HepG2 (cell line): ENCODE measurements around the gene RNASE12. TPM values are rescaled to one million over a fixed set of nuclear protein-coding genes. Genes with fewer than 3 reads are reported as not detected.

Experiments
- ATF7-NPFF ChIP-seq: sonication (generic); formaldehyde crosslinking; IDR thresholded peaks from 2 replicates; pipeline ENCODE4 v1.8.1; 2023; ENCODE audit warnings: mild to moderate bottlenecking, low read depth, missing genetic modification reagents, moderate library complexity
- NRL ChIP-seq: sonication (generic); formaldehyde crosslinking; IDR thresholded peaks from 2 replicates; pipeline ENCODE4 v1.5.0; 2020; ENCODE audit warnings: missing genetic modification reagents, mild to moderate bottlenecking, moderate library complexity, borderline replicate concordance
- SP2 ChIP-seq: sonication (generic); formaldehyde crosslinking; IDR thresholded peaks from 2 replicates; pipeline ENCODE4 v1.5.1; 2020; ENCODE audit warnings: mild to moderate bottlenecking, missing genetic modification reagents
- ZNF282 ChIP-seq: fragments of 450-650 bp; IDR thresholded peaks from 2 replicates; pipeline ENCODE4 v1.6.1; 2018; ENCODE audit not compliant: partially characterized antibody
- ZNF619 ChIP-seq: sonication (generic); formaldehyde crosslinking; IDR thresholded peaks from 2 replicates; pipeline ENCODE4 v1.4.0; 2020; ENCODE audit warnings: mild to moderate bottlenecking, missing genetic modification reagents
- ZNF772 ChIP-seq: sonication (generic); formaldehyde crosslinking; IDR thresholded peaks from 2 replicates; pipeline ENCODE4 v1.5.0; 2020; ENCODE audit warnings: mild to moderate bottlenecking, missing genetic modification reagents
- polyA plus RNA-seq, 8 experiments: library from polyadenylated mRNA; depleted of rRNA in 3 of 8; stranded (reverse) in 7 of 8; unstranded in 1 of 8; fragments of >200 nt; fragmentation: Illumina TruSeq in 4 of 8; extraction: Trizol in 4 of 8; gene quantifications; 2 replicates each; pipeline versions ENCODE4 v1.2.1 to v1.2.3, GENCODE V29; 2011 to 2016; ENCODE audit warnings: low read depth in 4 of 8, missing spikeins in 1 of 8, mixed read lengths in 1 of 8; ENCODE audit not compliant: insufficient read depth in 1 of 8
- total RNA-seq, 5 experiments: library from RNA; depleted of rRNA; stranded (reverse); fragments of >200 nt; fragmentation: Illumina TruSeq; extraction: Trizol; gene quantifications; 2 replicates each; pipeline ENCODE4 v1.2.3, GENCODE V29; 2016; ENCODE audit warnings: low read depth in 1 of 5
- TF ChIP-seq, protein P1 (sequence below): sonication (generic); formaldehyde crosslinking; IDR thresholded peaks from 2 replicates; pipeline ENCODE4 v1.5.1; 2020; ENCODE audit warnings: mild to moderate bottlenecking, missing genetic modification reagents, borderline replicate concordance
- TF ChIP-seq, protein P2 (sequence below): sonication (generic); formaldehyde crosslinking; IDR thresholded peaks from 2 replicates; pipeline ENCODE4 v1.8.0; 2022; ENCODE audit warnings: mild to moderate bottlenecking, missing genetic modification reagents, borderline replicate concordance
- TF ChIP-seq, protein P3 (sequence below): sonication (generic); formaldehyde crosslinking; IDR thresholded peaks from 2 replicates; pipeline ENCODE4 v1.9.0; 2021; ENCODE audit warnings: missing genetic modification reagents, mild to moderate bottlenecking, borderline replicate concordance
- TF ChIP-seq, protein P4 (sequence below): sonication (generic); formaldehyde crosslinking; IDR thresholded peaks from 2 replicates; pipeline ENCODE4 v1.9.0; 2021; ENCODE audit warnings: missing genetic modification reagents, borderline replicate concordance

The RNASE12 gene
- total and polyA plus RNA-seq, 2 of the 13 experiments (the other 11 are each of a cell fraction or from before 2014, with no cell fraction given), result not detected

DNA sequence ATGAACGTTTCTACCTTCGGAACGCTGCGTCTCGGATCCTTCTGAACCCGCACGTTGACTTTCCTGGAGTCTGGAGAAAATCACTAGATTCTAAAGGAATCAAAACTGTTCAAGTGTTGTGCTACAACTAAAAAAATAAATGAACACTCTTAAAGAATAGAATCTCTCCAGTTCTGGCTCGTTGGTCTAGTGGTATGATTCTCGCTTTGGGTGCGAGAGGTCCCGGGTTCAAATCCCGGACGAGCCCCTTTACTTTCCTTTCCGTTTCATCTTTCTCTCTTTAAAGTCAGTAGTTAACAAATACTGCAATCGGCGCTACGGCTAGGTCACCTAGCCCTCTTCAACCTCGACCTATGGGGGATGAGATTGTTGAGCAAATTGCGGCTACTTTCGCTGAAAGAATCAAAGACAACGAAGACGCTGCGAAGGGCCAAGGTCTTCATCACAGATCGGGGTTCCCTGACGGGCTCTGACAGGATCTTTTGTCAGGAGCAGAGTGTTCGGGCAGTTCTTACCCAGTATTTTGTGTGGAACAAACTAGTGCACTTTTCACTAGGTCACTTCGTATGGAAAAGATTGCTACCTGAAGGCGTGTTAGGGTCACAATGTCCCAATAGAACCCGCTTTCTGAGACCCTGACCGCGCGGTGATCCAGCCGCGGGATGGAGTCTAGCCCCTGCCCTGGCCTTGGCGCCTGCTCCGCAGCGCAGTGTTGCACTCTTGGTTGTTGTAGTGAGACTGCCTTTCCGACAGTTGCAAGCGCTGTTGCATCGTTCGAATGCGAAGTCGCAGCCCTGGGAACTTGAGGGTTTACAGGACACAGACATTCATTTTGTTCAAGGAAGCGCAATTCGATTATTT is 41.9 kb upstream of the RNASE12 start (continued):
- TF ChIP-seq, protein P1, sequence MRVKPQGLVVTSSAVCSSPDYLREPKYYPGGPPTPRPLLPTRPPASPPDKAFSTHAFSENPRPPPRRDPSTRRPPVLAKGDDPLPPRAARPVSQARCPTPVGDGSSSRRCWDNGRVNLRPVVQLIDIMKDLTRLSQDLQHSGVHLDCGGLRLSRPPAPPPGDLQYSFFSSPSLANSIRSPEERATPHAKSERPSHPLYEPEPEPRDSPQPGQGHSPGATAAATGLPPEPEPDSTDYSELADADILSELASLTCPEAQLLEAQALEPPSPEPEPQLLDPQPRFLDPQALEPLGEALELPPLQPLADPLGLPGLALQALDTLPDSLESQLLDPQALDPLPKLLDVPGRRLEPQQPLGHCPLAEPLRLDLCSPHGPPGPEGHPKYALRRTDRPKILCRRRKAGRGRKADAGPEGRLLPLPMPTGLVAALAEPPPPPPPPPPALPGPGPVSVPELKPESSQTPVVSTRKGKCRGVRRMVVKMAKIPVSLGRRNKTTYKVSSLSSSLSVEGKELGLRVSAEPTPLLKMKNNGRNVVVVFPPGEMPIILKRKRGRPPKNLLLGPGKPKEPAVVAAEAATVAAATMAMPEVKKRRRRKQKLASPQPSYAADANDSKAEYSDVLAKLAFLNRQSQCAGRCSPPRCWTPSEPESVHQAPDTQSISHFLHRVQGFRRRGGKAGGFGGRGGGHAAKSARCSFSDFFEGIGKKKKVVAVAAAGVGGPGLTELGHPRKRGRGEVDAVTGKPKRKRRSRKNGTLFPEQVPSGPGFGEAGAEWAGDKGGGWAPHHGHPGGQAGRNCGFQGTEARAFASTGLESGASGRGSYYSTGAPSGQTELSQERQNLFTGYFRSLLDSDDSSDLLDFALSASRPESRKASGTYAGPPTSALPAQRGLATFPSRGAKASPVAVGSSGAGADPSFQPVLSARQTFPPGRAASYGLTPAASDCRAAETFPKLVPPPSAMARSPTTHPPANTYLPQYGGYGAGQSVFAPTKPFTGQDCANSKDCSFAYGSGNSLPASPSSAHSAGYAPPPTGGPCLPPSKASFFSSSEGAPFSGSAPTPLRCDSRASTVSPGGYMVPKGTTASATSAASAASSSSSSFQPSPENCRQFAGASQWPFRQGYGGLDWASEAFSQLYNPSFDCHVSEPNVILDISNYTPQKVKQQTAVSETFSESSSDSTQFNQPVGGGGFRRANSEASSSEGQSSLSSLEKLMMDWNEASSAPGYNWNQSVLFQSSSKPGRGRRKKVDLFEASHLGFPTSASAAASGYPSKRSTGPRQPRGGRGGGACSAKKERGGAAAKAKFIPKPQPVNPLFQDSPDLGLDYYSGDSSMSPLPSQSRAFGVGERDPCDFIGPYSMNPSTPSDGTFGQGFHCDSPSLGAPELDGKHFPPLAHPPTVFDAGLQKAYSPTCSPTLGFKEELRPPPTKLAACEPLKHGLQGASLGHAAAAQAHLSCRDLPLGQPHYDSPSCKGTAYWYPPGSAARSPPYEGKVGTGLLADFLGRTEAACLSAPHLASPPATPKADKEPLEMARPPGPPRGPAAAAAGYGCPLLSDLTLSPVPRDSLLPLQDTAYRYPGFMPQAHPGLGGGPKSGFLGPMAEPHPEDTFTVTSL (CRISPR knock-in tag), result peak; percentile 59; the same call in 1 of the 2 replicates
- peak; percentile 19; the same call in 1 of the 2 replicates for TF ChIP-seq SP2 (CRISPR knock-in tag)
- no peak for TF ChIP-seq ZNF282
- TF ChIP-seq, protein P2, sequence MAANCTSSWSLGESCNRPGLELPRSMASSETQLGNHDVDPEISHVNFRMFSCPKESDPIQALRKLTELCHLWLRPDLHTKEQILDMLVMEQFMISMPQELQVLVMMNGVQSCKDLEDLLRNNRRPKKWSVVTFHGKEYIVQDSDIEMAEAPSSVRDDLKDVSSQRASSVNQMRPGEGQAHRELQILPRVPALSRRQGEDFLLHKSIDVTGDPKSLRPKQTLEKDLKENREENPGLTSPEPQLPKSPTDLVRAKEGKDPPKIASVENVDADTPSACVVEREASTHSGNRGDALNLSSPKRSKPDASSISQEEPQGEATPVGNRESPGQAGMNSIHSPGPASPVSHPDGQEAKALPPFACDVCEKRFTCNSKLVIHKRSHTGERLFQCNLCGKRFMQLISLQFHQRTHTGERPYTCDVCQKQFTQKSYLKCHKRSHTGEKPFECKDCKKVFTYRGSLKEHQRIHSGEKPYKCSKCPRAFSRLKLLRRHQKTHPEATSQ (CRISPR knock-in tag), result peak; percentile 88; the same call in 1 of the 2 replicates
- TF ChIP-seq, protein P3, sequence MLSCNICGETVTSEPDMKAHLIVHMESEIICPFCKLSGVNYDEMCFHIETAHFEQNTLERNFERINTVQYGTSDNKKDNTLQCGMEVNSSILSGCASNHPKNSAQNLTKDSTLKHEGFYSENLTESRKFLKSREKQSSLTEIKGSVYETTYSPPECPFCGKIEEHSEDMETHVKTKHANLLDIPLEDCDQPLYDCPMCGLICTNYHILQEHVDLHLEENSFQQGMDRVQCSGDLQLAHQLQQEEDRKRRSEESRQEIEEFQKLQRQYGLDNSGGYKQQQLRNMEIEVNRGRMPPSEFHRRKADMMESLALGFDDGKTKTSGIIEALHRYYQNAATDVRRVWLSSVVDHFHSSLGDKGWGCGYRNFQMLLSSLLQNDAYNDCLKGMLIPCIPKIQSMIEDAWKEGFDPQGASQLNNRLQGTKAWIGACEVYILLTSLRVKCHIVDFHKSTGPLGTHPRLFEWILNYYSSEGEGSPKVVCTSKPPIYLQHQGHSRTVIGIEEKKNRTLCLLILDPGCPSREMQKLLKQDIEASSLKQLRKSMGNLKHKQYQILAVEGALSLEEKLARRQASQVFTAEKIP (CRISPR knock-in tag), result no peak
- no peak for TF ChIP-seq ZNF772 (CRISPR knock-in tag)
- no peak for TF ChIP-seq ATF7-NPFF (CRISPR knock-in tag)
- TF ChIP-seq NRL (CRISPR knock-in tag), result no peak
- no peak for TF ChIP-seq ZNF619
- TF ChIP-seq, protein P4, sequence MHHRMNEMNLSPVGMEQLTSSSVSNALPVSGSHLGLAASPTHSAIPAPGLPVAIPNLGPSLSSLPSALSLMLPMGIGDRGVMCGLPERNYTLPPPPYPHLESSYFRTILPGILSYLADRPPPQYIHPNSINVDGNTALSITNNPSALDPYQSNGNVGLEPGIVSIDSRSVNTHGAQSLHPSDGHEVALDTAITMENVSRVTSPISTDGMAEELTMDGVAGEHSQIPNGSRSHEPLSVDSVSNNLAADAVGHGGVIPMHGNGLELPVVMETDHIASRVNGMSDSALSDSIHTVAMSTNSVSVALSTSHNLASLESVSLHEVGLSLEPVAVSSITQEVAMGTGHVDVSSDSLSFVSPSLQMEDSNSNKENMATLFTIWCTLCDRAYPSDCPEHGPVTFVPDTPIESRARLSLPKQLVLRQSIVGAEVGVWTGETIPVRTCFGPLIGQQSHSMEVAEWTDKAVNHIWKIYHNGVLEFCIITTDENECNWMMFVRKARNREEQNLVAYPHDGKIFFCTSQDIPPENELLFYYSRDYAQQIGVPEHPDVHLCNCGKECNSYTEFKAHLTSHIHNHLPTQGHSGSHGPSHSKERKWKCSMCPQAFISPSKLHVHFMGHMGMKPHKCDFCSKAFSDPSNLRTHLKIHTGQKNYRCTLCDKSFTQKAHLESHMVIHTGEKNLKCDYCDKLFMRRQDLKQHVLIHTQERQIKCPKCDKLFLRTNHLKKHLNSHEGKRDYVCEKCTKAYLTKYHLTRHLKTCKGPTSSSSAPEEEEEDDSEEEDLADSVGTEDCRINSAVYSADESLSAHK (CRISPR knock-in tag), result no peak
